DND-41 (cell line): ENCODE measurements around the gene BRSK2.

Experiments
- ATAC-seq: fragments of 200-7000 bp; cut with Tn5 transposase; 3 replicates; pipeline ENCODE4 v1.9.1; 2021; ENCODE audit warnings: low read depth; ENCODE audit not compliant: insufficient read depth
- DNase-seq: peaks from one replicate; pipeline ENCODE4 v3.0.0-alpha.2; 2020
- H2AFZ ChIP-seq: 2 replicates; pipeline ENCODE4 v1.6.0; 2012; ENCODE audit warnings: low read depth, low read length
- H3K27ac ChIP-seq: 2 replicates; pipeline ENCODE4 v1.5.1; 2012; ENCODE audit warnings: low read length, inconsistent platforms
- H3K27me3 ChIP-seq: fragments of 200-600 bp; sonication (generic); 2 replicates; pipeline ENCODE4 v1.6.0; 2012; ENCODE audit warnings: low read length, mild to moderate bottlenecking, inconsistent platforms; ENCODE audit not compliant: insufficient read depth, poor library complexity
- H3K36me3 ChIP-seq: 2 replicates; pipeline ENCODE4 v1.5.1; 2012; ENCODE audit warnings: low read length, inconsistent platforms; ENCODE audit not compliant: insufficient read depth
- H3K4me1 ChIP-seq: 2 replicates; pipeline ENCODE4 v1.5.1; 2012; ENCODE audit warnings: mild to moderate bottlenecking, low read length; ENCODE audit not compliant: insufficient read depth
- H3K4me2 ChIP-seq: 2 replicates; pipeline ENCODE4 v1.6.0; 2012; ENCODE audit warnings: mild to moderate bottlenecking, moderate library complexity, low read length, inconsistent platforms; ENCODE audit not compliant: insufficient read depth
- H3K4me3 ChIP-seq, 2 experiments: fragments of 200-600 bp in 1 of 2; shearing (Covaris generic) in 1 of 2; 2 replicates each; pipeline ENCODE4 v1.5.1; 2012 to 2016; ENCODE audit warnings: inconsistent platforms in 2 of 2, low read length in 2 of 2, mild to moderate bottlenecking in 2 of 2, low read depth in 1 of 2, moderate library complexity in 1 of 2
- H3K79me2 ChIP-seq: 2 replicates; pipeline ENCODE4 v1.6.0; 2012; ENCODE audit warnings: low read length, inconsistent platforms; ENCODE audit not compliant: insufficient read depth
- H3K9ac ChIP-seq: 2 replicates; pipeline ENCODE4 v1.6.0; 2012; ENCODE audit warnings: low read depth, mild to moderate bottlenecking, inconsistent platforms, low read length, moderate library complexity
- H3K9me3 ChIP-seq: 2 replicates; pipeline ENCODE4 v1.5.1; 2012; ENCODE audit warnings: low read length, moderate library complexity, mild to moderate bottlenecking, inconsistent platforms; ENCODE audit not compliant: insufficient read depth, severe bottlenecking
- H4K20me1 ChIP-seq: 2 replicates; pipeline ENCODE4 v1.6.0; 2012; ENCODE audit warnings: low read length; ENCODE audit not compliant: insufficient read depth
- EZH2 ChIP-seq: IDR thresholded peaks from 3 replicates; pipeline ENCODE4 v1.6.1; 2012; ENCODE audit warnings: borderline replicate concordance, low read depth, mild to moderate bottlenecking, moderate library complexity, low read length, inconsistent platforms; ENCODE audit not compliant: severe bottlenecking
- TF ChIP-seq, protein P1 (sequence below): IDR thresholded peaks from 2 replicates; pipeline ENCODE4 v1.5.1; 2012; ENCODE audit warnings: borderline replicate concordance, low read length, moderate library complexity, mild to moderate bottlenecking; ENCODE audit not compliant: poor library complexity, severe bottlenecking; ENCODE audit errors: extremely low read depth

Gene BRSK2

GRCh38 chr11:1398528-1399235, 8.9 kb downstream of the BRSK2 start:
- H3K27me3 ChIP-seq: no peaks in the 10 kb centered on the region
- no peak for DNase-seq
- H3K4me2 ChIP-seq: no peak overlapping the region
- no peaks in the 10 kb centered on the region for H3K9me3 ChIP-seq
- H3K4me3 ChIP-seq: no peak overlapping the region
- H3K9ac ChIP-seq: no peak overlapping the region
- no peaks in the 10 kb centered on the region for H3K36me3 ChIP-seq
- no peak overlapping the region for H3K27ac ChIP-seq
- ATAC-seq: no peak
- H2AFZ ChIP-seq: no peak overlapping the region
- no peak for TF ChIP-seq EZH2
- TF ChIP-seq, protein P1, sequence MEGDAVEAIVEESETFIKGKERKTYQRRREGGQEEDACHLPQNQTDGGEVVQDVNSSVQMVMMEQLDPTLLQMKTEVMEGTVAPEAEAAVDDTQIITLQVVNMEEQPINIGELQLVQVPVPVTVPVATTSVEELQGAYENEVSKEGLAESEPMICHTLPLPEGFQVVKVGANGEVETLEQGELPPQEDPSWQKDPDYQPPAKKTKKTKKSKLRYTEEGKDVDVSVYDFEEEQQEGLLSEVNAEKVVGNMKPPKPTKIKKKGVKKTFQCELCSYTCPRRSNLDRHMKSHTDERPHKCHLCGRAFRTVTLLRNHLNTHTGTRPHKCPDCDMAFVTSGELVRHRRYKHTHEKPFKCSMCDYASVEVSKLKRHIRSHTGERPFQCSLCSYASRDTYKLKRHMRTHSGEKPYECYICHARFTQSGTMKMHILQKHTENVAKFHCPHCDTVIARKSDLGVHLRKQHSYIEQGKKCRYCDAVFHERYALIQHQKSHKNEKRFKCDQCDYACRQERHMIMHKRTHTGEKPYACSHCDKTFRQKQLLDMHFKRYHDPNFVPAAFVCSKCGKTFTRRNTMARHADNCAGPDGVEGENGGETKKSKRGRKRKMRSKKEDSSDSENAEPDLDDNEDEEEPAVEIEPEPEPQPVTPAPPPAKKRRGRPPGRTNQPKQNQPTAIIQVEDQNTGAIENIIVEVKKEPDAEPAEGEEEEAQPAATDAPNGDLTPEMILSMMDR: no peak
- no peaks in the 10 kb centered on the region for H3K4me1 ChIP-seq
- peaks cover 14% of the 10 kb centered on the region for H4K20me1 ChIP-seq
- no peaks in the 10 kb centered on the region for H3K79me2 ChIP-seq

GRCh38 chr11:1399386-1400316, 9.9 kb downstream of the BRSK2 start:
- no peaks in the 10 kb centered on the region for H3K36me3 ChIP-seq
- DNase-seq (no peak), ATAC-seq (no peak)
- H3K4me2 ChIP-seq: no peak overlapping the region
- H3K27ac ChIP-seq: no peak overlapping the region
- peaks cover 14% of the 10 kb centered on the region for H4K20me1 ChIP-seq
- TF ChIP-seq EZH2: no peak
- TF ChIP-seq, protein P1: no peak
- H3K4me3 ChIP-seq: no peak overlapping the region
- H3K9me3 ChIP-seq: no peaks in the 10 kb centered on the region
- no peaks in the 10 kb centered on the region for H3K27me3 ChIP-seq
- H3K4me1 ChIP-seq: no peaks in the 10 kb centered on the region
- no peak overlapping the region for H2AFZ ChIP-seq
- H3K9ac ChIP-seq: no peak overlapping the region
- no peaks in the 10 kb centered on the region for H3K79me2 ChIP-seq

DNA sequence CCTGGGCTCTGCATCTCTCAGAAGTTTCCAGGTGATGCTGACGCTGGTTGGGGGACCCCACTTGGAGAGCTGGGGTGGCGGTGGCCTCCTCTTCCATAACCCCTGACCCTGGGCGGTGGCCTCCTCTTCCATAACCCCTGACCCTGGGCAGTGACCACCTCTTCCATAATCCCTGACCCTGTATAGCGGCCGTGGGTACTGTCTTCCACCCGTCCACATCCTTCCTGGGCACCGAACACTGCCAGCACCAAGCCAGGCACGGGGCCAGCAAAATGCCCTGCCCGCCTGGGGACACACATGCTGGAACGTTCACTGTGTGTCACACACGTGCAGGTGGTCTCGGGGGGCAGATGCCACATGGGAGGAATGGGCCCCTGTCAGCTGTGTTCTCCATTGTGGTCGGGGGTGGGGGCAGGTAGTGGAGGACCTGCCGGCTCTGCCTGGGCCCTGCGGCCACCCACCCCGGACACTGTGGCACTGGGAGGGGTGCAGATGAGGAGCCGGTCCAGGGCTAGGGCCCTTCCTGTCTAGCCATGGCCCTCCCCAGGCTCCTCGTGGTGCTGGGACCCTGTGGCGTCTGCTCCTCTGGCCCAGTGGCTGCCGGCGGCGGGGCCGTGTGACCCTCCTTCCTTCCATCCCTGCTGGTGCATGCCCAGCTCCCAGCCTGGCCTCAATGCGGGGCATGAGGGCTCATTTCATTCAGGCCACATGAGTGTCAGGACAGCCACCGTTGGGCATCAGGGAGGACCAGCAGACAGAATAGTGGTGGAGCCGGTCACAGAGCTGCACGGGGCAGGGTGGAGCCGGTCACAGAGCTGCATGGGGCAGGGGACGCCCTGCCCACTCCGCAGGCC, 10.8 kb downstream of the BRSK2 start:
- Histone ChIP-seq H3K4me2 (no peak overlapping the region), H4K20me1 (peaks cover 14% of the 10 kb centered on the region), H3K4me3 (no peak overlapping the region), H3K36me3 (no peaks in the 10 kb centered on the region), H3K27me3 (no peaks in the 10 kb centered on the region), H3K79me2 (no peaks in the 10 kb centered on the region), H3K9me3 (no peaks in the 10 kb centered on the region), H3K27ac (no peak overlapping the region), H3K9ac (no peak overlapping the region), H3K4me1 (no peaks in the 10 kb centered on the region), H2AFZ (no peak overlapping the region)
- ATAC-seq (no peak), DNase-seq (no peak)
- TF ChIP-seq, protein P1: no peak
- no peak for TF ChIP-seq EZH2
